Measurements from ENCODE around the gene CUL3. TPM values are rescaled to one million over a fixed set of nuclear protein-coding genes. Genes with fewer than 3 reads are reported as not detected.
A peak's percentile ranks its signal among the peaks of the same experiment; 100 is the strongest.

The CUL3 gene
- total RNA-seq, 1 experiment from 2014 or later: 140 TPM

DNA sequence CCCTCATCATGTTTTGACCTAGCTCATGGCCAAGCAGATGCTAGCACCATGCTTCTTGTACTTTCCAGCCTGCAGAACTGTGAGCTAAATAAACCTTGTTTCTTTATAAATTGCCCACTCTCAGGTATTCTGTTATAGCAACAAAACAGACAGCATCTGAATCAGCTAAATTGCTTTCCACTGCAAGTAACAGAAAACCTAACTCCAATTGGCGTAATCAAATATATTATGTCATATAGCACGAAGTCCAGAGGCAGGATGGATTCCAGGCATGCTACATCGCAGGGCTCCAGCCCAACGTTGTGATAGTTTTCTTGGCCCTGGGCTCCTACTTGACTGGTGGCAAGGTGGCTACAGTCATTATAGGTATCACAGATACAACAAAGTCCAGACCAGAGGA is 10.4 kb upstream of the CUL3 start:
- DNase-seq (ENCODE audit: low spot score): no peak
- Histone ChIP-seq H3K27me3 (replicated peaks; ENCODE audit: insufficient read depth, low read depth, low read length, poor library complexity) (no peaks in the 10 kb centered on the region), H3K36me3 (ENCODE audit: insufficient read depth, low read length, poor library complexity, severe bottlenecking) (no peaks in the 10 kb centered on the region), H3K4me3 (ENCODE audit: low read depth, low read length, poor library complexity, severe bottlenecking) (no peak overlapping the region), H3K27ac (ENCODE audit: low read depth, low read length, poor library complexity, severe bottlenecking) (no peak overlapping the region), H3K9me3 (ENCODE audit: low read depth, low read length, poor library complexity, severe bottlenecking) (no peaks in the 10 kb centered on the region), H3K4me1 (ENCODE audit: insufficient read depth, low read length, poor library complexity, severe bottlenecking) (no peaks in the 10 kb centered on the region)
- intact Hi-C loops (cut with micrococcal nuclease; ENCODE audit: unreplicated experiment): no loop called here
- no TSS peak for BruUV-seq (replicated peaks)
- POLR2A ChIA-PET (ENCODE audit: low non-redundant PET): no interaction called here
- CTCF ChIA-PET: no interaction called here
- TF ChIP-seq EZH2 (IDR thresholded peaks at IDR 0.05; ENCODE audit: borderline replicate concordance, low read depth, low read length, poor library complexity, severe bottlenecking): no peak
- TF ChIP-seq, protein P1, sequence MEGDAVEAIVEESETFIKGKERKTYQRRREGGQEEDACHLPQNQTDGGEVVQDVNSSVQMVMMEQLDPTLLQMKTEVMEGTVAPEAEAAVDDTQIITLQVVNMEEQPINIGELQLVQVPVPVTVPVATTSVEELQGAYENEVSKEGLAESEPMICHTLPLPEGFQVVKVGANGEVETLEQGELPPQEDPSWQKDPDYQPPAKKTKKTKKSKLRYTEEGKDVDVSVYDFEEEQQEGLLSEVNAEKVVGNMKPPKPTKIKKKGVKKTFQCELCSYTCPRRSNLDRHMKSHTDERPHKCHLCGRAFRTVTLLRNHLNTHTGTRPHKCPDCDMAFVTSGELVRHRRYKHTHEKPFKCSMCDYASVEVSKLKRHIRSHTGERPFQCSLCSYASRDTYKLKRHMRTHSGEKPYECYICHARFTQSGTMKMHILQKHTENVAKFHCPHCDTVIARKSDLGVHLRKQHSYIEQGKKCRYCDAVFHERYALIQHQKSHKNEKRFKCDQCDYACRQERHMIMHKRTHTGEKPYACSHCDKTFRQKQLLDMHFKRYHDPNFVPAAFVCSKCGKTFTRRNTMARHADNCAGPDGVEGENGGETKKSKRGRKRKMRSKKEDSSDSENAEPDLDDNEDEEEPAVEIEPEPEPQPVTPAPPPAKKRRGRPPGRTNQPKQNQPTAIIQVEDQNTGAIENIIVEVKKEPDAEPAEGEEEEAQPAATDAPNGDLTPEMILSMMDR (conservative IDR thresholded peaks at IDR 0.05; ENCODE audit: low read depth, low read length): no peak

DNA sequence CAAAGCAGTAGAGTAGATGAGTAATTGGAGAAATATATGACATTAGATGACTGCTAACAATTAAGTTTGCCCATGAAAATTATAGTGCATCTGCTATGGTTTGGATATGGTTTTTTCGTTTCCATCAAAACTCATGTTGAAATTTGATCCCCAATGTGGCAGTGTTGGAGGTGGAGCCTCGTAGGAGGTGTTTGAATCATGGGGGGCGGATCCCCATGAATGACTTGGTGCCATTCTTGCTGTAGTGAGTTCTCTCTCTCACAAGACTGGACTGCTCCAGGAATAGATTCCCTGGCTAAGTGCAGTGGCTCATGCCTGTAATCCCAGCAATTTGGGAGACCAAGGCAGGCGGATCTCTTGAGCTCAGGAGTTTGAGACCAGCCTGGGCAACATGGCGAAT is 9.7 kb upstream of the CUL3 start:
- Histone ChIP-seq H3K27me3 (replicated peaks; ENCODE audit: insufficient read depth, low read depth, low read length, poor library complexity) (no peaks in the 10 kb centered on the region), H3K4me1 (ENCODE audit: insufficient read depth, low read length, poor library complexity, severe bottlenecking) (no peaks in the 10 kb centered on the region), H3K36me3 (ENCODE audit: insufficient read depth, low read length, poor library complexity, severe bottlenecking) (no peaks in the 10 kb centered on the region), H3K4me3 (ENCODE audit: low read depth, low read length, poor library complexity, severe bottlenecking) (no peak overlapping the region), H3K27ac (ENCODE audit: low read depth, low read length, poor library complexity, severe bottlenecking) (no peak overlapping the region), H3K9me3 (ENCODE audit: low read depth, low read length, poor library complexity, severe bottlenecking) (no peaks in the 10 kb centered on the region)
- TF ChIP-seq, protein P1 (conservative IDR thresholded peaks at IDR 0.05; ENCODE audit: low read depth, low read length): no peak
- TF ChIP-seq EZH2 (IDR thresholded peaks at IDR 0.05; ENCODE audit: borderline replicate concordance, low read depth, low read length, poor library complexity, severe bottlenecking): no peak
- CTCF ChIA-PET: no interaction called here
- BruUV-seq (replicated peaks): no TSS peak
- intact Hi-C loops (cut with micrococcal nuclease; ENCODE audit: unreplicated experiment): no loop called here
- DNase-seq (ENCODE audit: low spot score): peak; percentile 32
- POLR2A ChIA-PET (ENCODE audit: low non-redundant PET): no interaction called here

DNA sequence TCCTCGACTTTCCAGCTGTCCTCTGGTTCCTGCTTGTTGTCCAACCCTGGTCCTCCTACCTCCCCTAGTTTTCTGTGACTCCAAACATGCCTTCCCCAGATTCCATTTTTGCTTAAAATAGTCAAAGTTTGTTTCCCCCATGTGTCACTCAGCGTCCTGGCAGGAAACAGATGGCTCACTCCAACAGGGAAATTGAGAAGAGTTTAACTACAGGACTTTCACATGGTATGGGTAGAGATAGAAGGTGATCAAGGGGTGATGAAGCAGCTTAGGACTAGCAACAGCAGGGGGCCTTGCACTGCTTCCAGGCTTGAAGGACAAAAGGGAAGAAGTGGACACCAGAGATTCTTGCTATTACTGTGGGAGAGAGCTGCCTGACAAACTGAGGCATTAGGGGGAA is 6.1 kb upstream of the CUL3 start:
- Histone ChIP-seq H3K4me3 (ENCODE audit: low read depth, low read length, poor library complexity, severe bottlenecking) (no peak overlapping the region), H3K9me3 (ENCODE audit: low read depth, low read length, poor library complexity, severe bottlenecking) (no peaks in the 10 kb centered on the region), H3K4me1 (ENCODE audit: insufficient read depth, low read length, poor library complexity, severe bottlenecking) (peaks cover 6% of the 10 kb centered on the region), H3K36me3 (ENCODE audit: insufficient read depth, low read length, poor library complexity, severe bottlenecking) (no peaks in the 10 kb centered on the region), H3K27me3 (replicated peaks; ENCODE audit: insufficient read depth, low read depth, low read length, poor library complexity) (no peaks in the 10 kb centered on the region), H3K27ac (ENCODE audit: low read depth, low read length, poor library complexity, severe bottlenecking) (no peak overlapping the region)
- ChIA-PET POLR2A (ENCODE audit: low non-redundant PET) (no interaction called here), CTCF (no interaction called here)
- intact Hi-C loops (cut with micrococcal nuclease; ENCODE audit: unreplicated experiment): no loop called here
- DNase-seq (ENCODE audit: low spot score): no peak
- no TSS peak for BruUV-seq (replicated peaks)
- no peak for TF ChIP-seq EZH2 (IDR thresholded peaks at IDR 0.05; ENCODE audit: borderline replicate concordance, low read depth, low read length, poor library complexity, severe bottlenecking)
- TF ChIP-seq, protein P1 (conservative IDR thresholded peaks at IDR 0.05; ENCODE audit: low read depth, low read length): no peak

Measured in A673 (cell line).